ENCODE data around the gene VPREB3. TPM values are rescaled to one million over a fixed set of nuclear protein-coding genes. Genes with fewer than 3 reads are reported as not detected.

The VPREB3 gene
- total and polyA plus RNA-seq, 2 experiments from 2014 or later, result not detected

DNA sequence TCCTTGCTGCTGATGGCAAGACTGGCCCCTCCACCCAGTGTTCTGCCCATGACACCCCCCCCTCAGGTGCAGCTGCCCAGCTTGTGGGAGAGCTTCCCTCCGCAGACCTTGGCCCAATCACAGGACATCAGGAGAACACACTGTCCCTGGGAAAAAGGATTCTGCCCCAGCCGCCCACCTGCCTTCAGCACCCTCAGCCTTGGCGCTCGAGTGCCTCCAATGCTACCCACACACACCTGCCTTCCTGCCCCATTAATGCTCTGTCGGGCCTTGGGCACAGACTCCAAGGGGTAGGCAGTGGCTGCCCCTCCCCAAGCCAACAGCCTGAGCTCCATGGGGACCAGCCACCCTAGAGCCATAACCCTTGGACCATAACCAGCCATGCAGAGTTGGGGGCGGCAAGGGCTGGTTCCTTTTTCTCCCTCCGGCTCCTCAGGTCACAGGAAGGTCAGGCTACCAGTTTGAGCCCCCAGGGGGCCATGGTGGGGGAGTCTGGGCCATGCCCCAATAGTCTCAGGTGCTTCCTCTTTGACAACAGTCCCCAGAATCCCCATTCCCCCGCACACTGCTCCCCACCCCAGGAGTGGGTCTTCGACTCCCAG lies 2.0 kb downstream of the VPREB3 start:
- Histone ChIP-seq H3K79me2 (peaks cover 31% of the 10 kb centered on the region), H3K4me1 (ENCODE audit: insufficient read depth) (peaks cover 8% of the 10 kb centered on the region), H3K9me3 (ENCODE audit: low read depth) (no peaks in the 10 kb centered on the region), H3K27ac (peak overlapping the region; percentile 95), H3K4me3 (no peak overlapping the region), H3K36me3 (replicated peaks; ENCODE audit: insufficient read depth, low read depth) (no peaks in the 10 kb centered on the region), H4K20me1 (ENCODE audit: insufficient read depth, poor library complexity, severe bottlenecking) (no peaks in the 10 kb centered on the region), H3K9me2 (replicated peaks; ENCODE audit: insufficient read depth) (no peaks in the 10 kb centered on the region), H3K4me2 (peak overlapping the region; percentile 90), H2AFZ (no peak overlapping the region), H3K27me3 (no peaks in the 10 kb centered on the region)
- TF ChIP-seq EZH2phosphoT487 (IDR thresholded peaks at IDR 0.05; ENCODE audit: low read depth, severe bottlenecking, unreplicated experiment) (no peak), EZH2 (IDR thresholded peaks at IDR 0.05; ENCODE audit: borderline replicate concordance) (no peak)
- TF ChIP-seq, protein P1, sequence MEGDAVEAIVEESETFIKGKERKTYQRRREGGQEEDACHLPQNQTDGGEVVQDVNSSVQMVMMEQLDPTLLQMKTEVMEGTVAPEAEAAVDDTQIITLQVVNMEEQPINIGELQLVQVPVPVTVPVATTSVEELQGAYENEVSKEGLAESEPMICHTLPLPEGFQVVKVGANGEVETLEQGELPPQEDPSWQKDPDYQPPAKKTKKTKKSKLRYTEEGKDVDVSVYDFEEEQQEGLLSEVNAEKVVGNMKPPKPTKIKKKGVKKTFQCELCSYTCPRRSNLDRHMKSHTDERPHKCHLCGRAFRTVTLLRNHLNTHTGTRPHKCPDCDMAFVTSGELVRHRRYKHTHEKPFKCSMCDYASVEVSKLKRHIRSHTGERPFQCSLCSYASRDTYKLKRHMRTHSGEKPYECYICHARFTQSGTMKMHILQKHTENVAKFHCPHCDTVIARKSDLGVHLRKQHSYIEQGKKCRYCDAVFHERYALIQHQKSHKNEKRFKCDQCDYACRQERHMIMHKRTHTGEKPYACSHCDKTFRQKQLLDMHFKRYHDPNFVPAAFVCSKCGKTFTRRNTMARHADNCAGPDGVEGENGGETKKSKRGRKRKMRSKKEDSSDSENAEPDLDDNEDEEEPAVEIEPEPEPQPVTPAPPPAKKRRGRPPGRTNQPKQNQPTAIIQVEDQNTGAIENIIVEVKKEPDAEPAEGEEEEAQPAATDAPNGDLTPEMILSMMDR (IDR thresholded peaks at IDR 0.05; ENCODE audit: poor library complexity), result no peak
- DNase-seq (ENCODE audit: low spot score), result no peak
- 99% methylated on average over 7 of the region's 9 CpGs for WGBS (ENCODE audit: low lambda C conversion rate, missing lambda C conversion rate)

DNA sequence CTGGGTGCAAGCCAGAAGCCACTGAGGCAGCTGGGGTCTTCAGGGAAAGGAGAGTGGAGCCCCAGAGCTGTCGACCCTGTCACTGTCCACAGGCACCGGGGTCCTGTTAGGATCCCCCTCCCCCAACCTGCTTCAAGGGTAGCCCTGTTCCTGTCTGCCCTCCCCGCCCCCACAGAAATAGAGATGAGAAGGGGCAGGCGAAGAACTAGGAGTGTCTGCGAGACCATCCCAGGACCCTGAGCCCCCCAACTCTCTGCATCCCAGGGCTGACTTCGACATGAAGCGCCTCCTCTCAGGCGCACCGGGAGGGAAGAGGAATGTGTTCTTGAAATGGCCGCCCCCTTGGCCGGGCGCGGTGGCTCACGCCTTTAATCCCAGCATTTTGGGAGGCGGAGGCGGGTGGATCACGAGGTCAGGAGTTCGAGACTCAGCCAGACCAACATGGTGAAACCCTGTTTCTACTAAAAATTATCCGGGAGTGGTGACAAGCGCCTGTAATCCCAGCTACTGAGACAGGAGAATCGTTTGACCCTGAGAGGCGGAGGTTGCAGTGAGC lies 2.7 kb downstream of the VPREB3 start:
- H3K79me2 ChIP-seq, result peaks cover 35% of the 10 kb centered on the region
- H3K9me3 ChIP-seq (ENCODE audit: low read depth), result no peaks in the 10 kb centered on the region
- no peaks in the 10 kb centered on the region for H3K27me3 ChIP-seq
- H3K9me2 ChIP-seq (replicated peaks; ENCODE audit: insufficient read depth), result no peaks in the 10 kb centered on the region
- peaks cover 8% of the 10 kb centered on the region for H3K4me1 ChIP-seq (ENCODE audit: insufficient read depth)
- H3K36me3 ChIP-seq (replicated peaks; ENCODE audit: insufficient read depth, low read depth), result no peaks in the 10 kb centered on the region
- H3K4me3 ChIP-seq, result peak overlapping the region; percentile 81
- 25% methylated on average over 19 of the region's 22 CpGs for WGBS (ENCODE audit: low lambda C conversion rate, missing lambda C conversion rate)
- H3K27ac ChIP-seq, result peak overlapping the region; percentile 95
- H2AFZ ChIP-seq, result peak overlapping the region; percentile 69
- TF ChIP-seq, protein P1 (IDR thresholded peaks at IDR 0.05; ENCODE audit: poor library complexity), result no peak
- TF ChIP-seq EZH2 (IDR thresholded peaks at IDR 0.05; ENCODE audit: borderline replicate concordance) (no peak), EZH2phosphoT487 (IDR thresholded peaks at IDR 0.05; ENCODE audit: low read depth, severe bottlenecking, unreplicated experiment) (no peak)
- peak overlapping the region; percentile 90 for H3K4me2 ChIP-seq
- H4K20me1 ChIP-seq (ENCODE audit: insufficient read depth, poor library complexity, severe bottlenecking), result no peaks in the 10 kb centered on the region
- DNase-seq (ENCODE audit: low spot score), result peak; percentile 56

DNA sequence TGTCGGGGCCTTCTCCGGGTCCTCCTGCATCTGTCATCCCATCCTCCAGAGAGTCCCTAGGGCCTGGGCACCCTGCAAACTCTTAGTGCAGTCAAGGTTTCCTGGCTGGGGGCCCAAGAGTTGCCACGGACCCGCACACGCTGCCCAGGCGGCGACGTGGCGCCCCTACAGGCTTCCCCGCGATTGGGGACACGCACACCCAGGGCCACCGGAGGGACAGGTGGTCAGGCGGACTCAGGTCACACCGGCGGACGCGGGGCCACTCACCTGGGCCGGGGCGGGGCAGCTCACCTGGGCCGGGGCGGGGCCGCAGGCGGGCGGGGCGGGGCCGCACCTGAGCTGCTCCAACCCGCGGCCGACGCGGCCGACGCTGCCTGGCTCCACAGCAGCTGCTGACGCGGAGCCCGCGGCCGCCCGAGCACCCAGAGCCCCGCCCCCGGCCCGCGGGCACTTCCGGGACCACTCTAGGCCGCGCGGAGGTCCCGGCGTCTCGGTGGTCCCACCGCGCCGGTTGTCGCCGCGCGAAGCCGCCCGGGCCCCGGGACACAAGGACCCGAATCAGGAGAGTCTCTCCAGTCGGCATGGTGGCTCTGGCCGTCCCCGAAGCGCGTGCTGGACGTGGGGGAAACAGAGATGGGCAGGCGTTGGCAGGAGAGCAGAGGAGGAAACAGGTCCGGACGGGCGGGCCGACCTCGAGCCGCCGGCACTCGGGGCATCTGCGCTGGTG lies 3.3 kb downstream of the VPREB3 start, which contains the start of gene ZNF70:
Gene ZNF70 (minus strand): TSS at position 399 of the 727 bp plus-strand sequence. CDS start 5,972 bp downstream, outside the sequence.
- H3K4me3 ChIP-seq, result peak within 1 kb of the TSS; percentile 87
- no peaks in the 10 kb centered on the region for H3K9me2 ChIP-seq (replicated peaks; ENCODE audit: insufficient read depth)
- H3K36me3 ChIP-seq (replicated peaks; ENCODE audit: insufficient read depth, low read depth), result no peaks in the 10 kb centered on the region
- peaks cover 35% of the 10 kb centered on the region for H3K79me2 ChIP-seq
- WGBS (ENCODE audit: low lambda C conversion rate, missing lambda C conversion rate), result under 1% methylated on average over 60 of the region's 78 CpGs
- no peaks in the 10 kb centered on the region for H3K27me3 ChIP-seq
- H2AFZ ChIP-seq, result peak within 1 kb of the TSS; percentile 74
- peak within 1 kb of the TSS; percentile 95 for H3K27ac ChIP-seq
- DNase-seq (ENCODE audit: low spot score), result peak; percentile 97
- no peak for TF ChIP-seq EZH2phosphoT487 (IDR thresholded peaks at IDR 0.05; ENCODE audit: low read depth, severe bottlenecking, unreplicated experiment)
- TF ChIP-seq EZH2 (IDR thresholded peaks at IDR 0.05; ENCODE audit: borderline replicate concordance), result no peak
- TF ChIP-seq, protein P1 (IDR thresholded peaks at IDR 0.05; ENCODE audit: poor library complexity), result peak; percentile 29
- H3K4me1 ChIP-seq (ENCODE audit: insufficient read depth), result peaks cover 8% of the 10 kb centered on the region
- H3K9me3 ChIP-seq (ENCODE audit: low read depth), result no peaks in the 10 kb centered on the region
- peak within 1 kb of the TSS; percentile 90 for H3K4me2 ChIP-seq
- H4K20me1 ChIP-seq (ENCODE audit: insufficient read depth, poor library complexity, severe bottlenecking), result no peaks in the 10 kb centered on the region

All from hepatocyte (in vitro differentiated cells).